Activated T-cell treated with anti-CD3 and anti-CD28 coated beads for 1 hour (primary cell): ENCODE results near the gene KRTAP10-8.
"Not testable (repeated sequence)": the region's sequence is repeated elsewhere in the genome, so short reads cannot be mapped to it uniquely, and the experiment has no call there.

Source experiments
- DNase-seq: peaks from one replicate; pipeline ENCODE4 v3.0.0-alpha.2; 2020; ENCODE audit warnings: low read depth

Gene KRTAP10-8

GRCh38 chr21:44618504-44618903 is 6.6 kb downstream of the KRTAP10-8 start:
- DNase-seq, result no peak

GRCh38 chr21:44618909-44619308 is 7.0 kb downstream of the KRTAP10-8 start:
- peak; percentile 43 for DNase-seq

- no peak for DNase-seq
Measured at GRCh38 chr21:44619886-44620285, 8.0 kb downstream of the KRTAP10-8 start.

GRCh38 chr21:44623575-44623974 is 11.7 kb downstream of the KRTAP10-8 start:
- DNase-seq, result no peak

GRCh38 chr21:44625756-44626155 is 13.9 kb downstream of the KRTAP10-8 start:
- DNase-seq, result no peak

- DNase-seq, result no peak
Measured at GRCh38 chr21:44626262-44626661, 14.4 kb downstream of the KRTAP10-8 start.

GRCh38 chr21:44626673-44627143 is 14.8 kb downstream of the KRTAP10-8 start, which contains the start of gene KRTAP10-9:
Gene KRTAP10-9, plus strand, starts transcription at chr21:44627093. Its CDS starts 79 bp downstream, at chr21:44627172.
- no peak for DNase-seq

- DNase-seq, result not testable (repeated sequence)
Measured at GRCh38 chr21:44627181-44627822, 15.4 kb downstream of the KRTAP10-8 start.

- DNase-seq, result not testable (repeated sequence)
Measured at GRCh38 chr21:44627831-44628233, 16.0 kb downstream of the KRTAP10-8 start.

GRCh38 chr21:44628707-44629391 is 17.0 kb downstream of the KRTAP10-8 start:
- no peak for DNase-seq

- no peak for DNase-seq
Measured at GRCh38 chr21:44630440-44630839, 18.6 kb downstream of the KRTAP10-8 start.

GRCh38 chr21:44632067-44632466 is 20.2 kb downstream of the KRTAP10-8 start:
- no peak for DNase-seq

- no peak for DNase-seq
Measured at GRCh38 chr21:44636209-44637017, 24.5 kb downstream of the KRTAP10-8 start.

GRCh38 chr21:44637018-44637850 is 25.4 kb downstream of the KRTAP10-8 start, which contains the start of gene KRTAP10-10:
Gene KRTAP10-10, plus strand, starts transcription at chr21:44637356. Its CDS starts 62 bp downstream, at chr21:44637418.
- DNase-seq, result no peak

GRCh38 chr21:44637851-44638348 is 26.0 kb downstream of the KRTAP10-8 start:
- DNase-seq, result not testable (repeated sequence)

GRCh38 chr21:44638506-44639330 is 26.8 kb downstream of the KRTAP10-8 start:
- DNase-seq, result not testable (repeated sequence)

GRCh38 chr21:44639331-44639655 is 27.4 kb downstream of the KRTAP10-8 start:
- no peak for DNase-seq

- DNase-seq, result no peak
Measured at GRCh38 chr21:44640761-44641160, 28.9 kb downstream of the KRTAP10-8 start.

- DNase-seq, result no peak
Measured at GRCh38 chr21:44643741-44644310, 31.9 kb downstream of the KRTAP10-8 start.

- no peak for DNase-seq
Measured at GRCh38 chr21:44644878-44645277, 33.0 kb downstream of the KRTAP10-8 start.
